Activated CD8-positive, alpha-beta memory T cell treated with anti-CD3 and anti-CD28 coated beads, Interleukin-2, amount 50 U/mL, for 1 hour (primary cell): ENCODE measurements around the gene OR56A3.
"Not testable (repeated sequence)": the region's sequence is repeated elsewhere in the genome, so short reads cannot be mapped to it uniquely, and the experiment has no call there.

ENCODE experiments used
- DNase-seq: peaks from one replicate; pipeline ENCODE4 v3.0.0-alpha.2; 2020; ENCODE audit errors: extremely low read depth

OR56A3 gene

GRCh38 chr11:5941951-5942350 is at the start of gene OR56A3:
TSS of gene OR56A3 (plus strand) at chr11:5942251. CDS start at chr11:5947347, 5,096 bp downstream.
- DNase-seq = no peak

- DNase-seq = no peak
Measured at GRCh38 chr11:5892908-5893307, 49.1 kb upstream of the OR56A3 start, which contains the start of gene OR52E5. TSS of gene OR52E5 (plus strand) at chr11:5893208. CDS start at chr11:5900777, 7,569 bp downstream.

- DNase-seq = no peak
Measured at GRCh38 chr11:5899534-5899933, 42.5 kb upstream of the OR56A3 start.

GRCh38 chr11:5910540-5910939 is 31.5 kb upstream of the OR56A3 start:
- no peak for DNase-seq

- no peak for DNase-seq
Measured at GRCh38 chr11:5922749-5923426, 19.2 kb upstream of the OR56A3 start.

GRCh38 chr11:5923427-5923776 is 18.6 kb upstream of the OR56A3 start:
- no peak for DNase-seq

GRCh38 chr11:5923794-5924193 is 18.3 kb upstream of the OR56A3 start:
- DNase-seq = no peak

- no peak for DNase-seq
Measured at GRCh38 chr11:5928271-5928670, 13.8 kb upstream of the OR56A3 start.

- DNase-seq = no peak
Measured at GRCh38 chr11:5928811-5929210, 13.2 kb upstream of the OR56A3 start.

- no peak for DNase-seq
Measured at GRCh38 chr11:5929571-5930368, 12.3 kb upstream of the OR56A3 start.

GRCh38 chr11:5930614-5931013 is 11.4 kb upstream of the OR56A3 start:
- no peak for DNase-seq

- no peak for DNase-seq
Measured at GRCh38 chr11:5931061-5931460, 11.0 kb upstream of the OR56A3 start.

- no peak for DNase-seq
Measured at GRCh38 chr11:5932671-5933070, 9.4 kb upstream of the OR56A3 start.

- DNase-seq = no peak
Measured at GRCh38 chr11:5933116-5933515, 8.9 kb upstream of the OR56A3 start.

- no peak for DNase-seq
Measured at GRCh38 chr11:5937868-5938602, 4.0 kb upstream of the OR56A3 start.

- no peak for DNase-seq
Measured at GRCh38 chr11:5938603-5938965, 3.5 kb upstream of the OR56A3 start.

- DNase-seq = no peak
Measured at GRCh38 chr11:5940748-5941147, 1.3 kb upstream of the OR56A3 start.

- DNase-seq = no peak
Measured at GRCh38 chr11:5955586-5955985, 13.5 kb downstream of the OR56A3 start.

- DNase-seq = not testable (repeated sequence)
Measured at GRCh38 chr11:5960704-5961320, 18.8 kb downstream of the OR56A3 start.

GRCh38 chr11:5966958-5967357 is 24.9 kb downstream of the OR56A3 start:
- DNase-seq = no peak

GRCh38 chr11:5967708-5968107 is 25.7 kb downstream of the OR56A3 start:
- no peak for DNase-seq

GRCh38 chr11:5968394-5968793 is 26.3 kb downstream of the OR56A3 start, which contains the start of gene OR56A5:
TSS of gene OR56A5 (minus strand) at chr11:5968494. CDS start at chr11:5968494, 0 bp downstream.
- no peak for DNase-seq
